Measurements from ENCODE around the gene MRPS15. TPM values are rescaled to one million over a fixed set of nuclear protein-coding genes. Genes with fewer than 3 reads are reported as not detected.
"Not testable (repeated sequence)": the region's sequence is repeated elsewhere in the genome, so short reads cannot be mapped to it uniquely, and the experiment has no call there.

MRPS15 gene
- total and polyA plus RNA-seq, 2 donors (not counting 3 experiments of a cell fraction or from before 2014, with no cell fraction given), result 47.1 to 105 TPM

GRCh38 chr1:36492491-36492890 lies 28.3 kb upstream of the MRPS15 start:
- no peak overlapping the region for H3K4me2 ChIP-seq (ENCODE audit: insufficient read depth, low read length)
- BruUV-seq (replicated peaks), result no TSS peak
- ChIA-PET POLR2A (no interaction called here), CTCF (no interaction called here)
- TF ChIP-seq POLR2A (IDR thresholded peaks at IDR 0.05; ENCODE audit: low read depth, low read length) (no peak), JUN (IDR thresholded peaks at IDR 0.05; ENCODE audit: borderline replicate concordance, insufficient read depth, insufficient read length, low read depth) (no peak), MYC (IDR thresholded peaks at IDR 0.05; ENCODE audit: low read depth, low read length) (no peak), EZH2 (IDR thresholded peaks at IDR 0.05; ENCODE audit: borderline replicate concordance, low read depth, low read length, severe bottlenecking) (no peak), GATA2 (IDR thresholded peaks at IDR 0.05; ENCODE audit: insufficient read depth, insufficient read length, low read depth, low read length) (no peak), FOS (IDR thresholded peaks at IDR 0.05; ENCODE audit: borderline replicate concordance, insufficient read depth, low read length) (no peak), POLR2AphosphoS5 (IDR thresholded peaks at IDR 0.05; ENCODE audit: insufficient read depth, low read depth, low read length) (no peak), CTCF (IDR thresholded peaks at IDR 0.05; ENCODE audit: extremely low read depth in 1 of 2, insufficient read depth in 1 of 2, low read depth in 1 of 2, low read length in 2 of 2) (no peak)
- TF ChIP-seq, protein P1, sequence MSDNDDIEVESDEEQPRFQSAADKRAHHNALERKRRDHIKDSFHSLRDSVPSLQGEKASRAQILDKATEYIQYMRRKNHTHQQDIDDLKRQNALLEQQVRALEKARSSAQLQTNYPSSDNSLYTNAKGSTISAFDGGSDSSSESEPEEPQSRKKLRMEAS (IDR thresholded peaks at IDR 0.05; ENCODE audit: insufficient read depth, insufficient read length), result no peak
- H3K9ac ChIP-seq (replicated peaks; ENCODE audit: extremely low read depth, insufficient read depth, low read length), result no peak overlapping the region
- DNase-seq (ENCODE audit: low read depth, low spot score), result no peak
- no peaks in the 10 kb centered on the region for H3K36me3 ChIP-seq (ENCODE audit: control insufficient read depth in 2 of 2, extremely low read depth in 1 of 2, insufficient read depth in 2 of 2, low read length in 2 of 2)
- intact Hi-C loops (cut with micrococcal nuclease), result no loop called here
- no peaks in the 10 kb centered on the region for H4K20me1 ChIP-seq (replicated peaks; ENCODE audit: control insufficient read depth, extremely low read depth, insufficient read depth, low read length)
- dilution Hi-C loops (cut with MboI; ENCODE audit: extremely low pct_ligation_motif_present, low sequenced_read_pairs), result no loop called here
- no peaks in the 10 kb centered on the region for H3K9me1 ChIP-seq (replicated peaks; ENCODE audit: control insufficient read depth, extremely low read depth, insufficient read depth, low read length)
- H3K27me3 ChIP-seq (ENCODE audit: control insufficient read depth in 2 of 2, insufficient read depth in 2 of 2, low read length in 2 of 2), result peaks cover 0 to 2% of the 10 kb centered on the region in 2 experiments
- FAIRE-seq, result no peak
- H3K79me2 ChIP-seq (ENCODE audit: control insufficient read depth, insufficient read depth, low read length), result no peaks in the 10 kb centered on the region
- H3K4me3 ChIP-seq (replicated peaks in 1 of 3; ENCODE audit: insufficient read depth in 1 of 3, low read depth in 1 of 3, low read length in 3 of 3), result no peak overlapping the region
- no peaks in the 10 kb centered on the region for H3K9me3 ChIP-seq (replicated peaks; ENCODE audit: control insufficient read depth, insufficient read depth, low read length)
- H2AFZ ChIP-seq (ENCODE audit: low read depth, low read length), result no peak overlapping the region
- no peak overlapping the region for H3K27ac ChIP-seq (ENCODE audit: insufficient read depth, low read depth, low read length)
- H3K4me1 ChIP-seq (ENCODE audit: control insufficient read depth, extremely low read depth, insufficient read depth, low read length), result no peaks in the 10 kb centered on the region

DNA sequence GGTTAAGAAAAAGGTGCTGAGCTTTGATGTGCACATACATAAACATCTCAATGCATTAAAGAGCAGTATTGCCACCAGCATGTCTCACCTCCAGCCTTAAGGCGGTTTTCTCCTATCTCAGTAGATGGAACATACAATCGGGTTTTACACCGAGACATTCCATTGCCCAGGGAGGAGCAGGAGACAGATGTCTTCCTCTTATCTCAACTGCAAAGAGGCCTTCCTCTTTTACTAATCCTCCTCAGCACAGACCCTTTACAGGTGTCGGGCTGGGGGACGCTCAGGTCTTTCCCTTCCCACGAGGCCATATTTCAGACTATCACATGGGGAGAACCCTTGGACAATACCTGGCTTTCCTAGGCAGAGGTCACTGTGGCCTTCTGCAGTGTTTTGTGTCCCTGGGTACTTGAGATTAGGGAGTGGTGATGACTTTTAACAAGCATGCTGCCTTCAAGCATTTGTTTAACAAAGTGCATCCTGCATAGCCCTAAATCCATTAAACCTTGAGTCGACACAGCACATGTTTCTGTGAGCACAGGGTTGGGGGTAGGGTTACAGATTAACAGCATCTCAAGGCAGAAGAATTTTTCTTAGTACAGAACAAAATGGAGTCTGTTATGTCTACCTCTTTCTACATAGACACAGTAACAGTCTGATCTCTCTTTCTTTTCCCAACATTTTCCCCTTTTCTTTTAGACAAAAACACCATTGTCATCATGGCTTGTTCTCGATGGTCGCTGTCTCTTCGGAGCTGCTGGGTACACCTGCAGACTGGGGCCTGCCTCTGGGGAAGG lies 25.3 kb upstream of the MRPS15 start:
- H3K27ac ChIP-seq (ENCODE audit: insufficient read depth, low read depth, low read length); POLR2A ChIA-PET: not testable (repeated sequence)

More for the DNA sequence above, 25.3 kb upstream of the MRPS15 start:
- H3K4me3 ChIP-seq (replicated peaks in 1 of 3; ENCODE audit: insufficient read depth in 1 of 3, low read depth in 1 of 3, low read length in 3 of 3); H2AFZ ChIP-seq (ENCODE audit: low read depth, low read length); H3K4me1 ChIP-seq (ENCODE audit: control insufficient read depth, extremely low read depth, insufficient read depth, low read length); H3K27me3 ChIP-seq (ENCODE audit: control insufficient read depth in 2 of 2, insufficient read depth in 2 of 2, low read length in 2 of 2); H3K4me2 ChIP-seq (ENCODE audit: insufficient read depth, low read length); BruUV-seq (replicated peaks); H3K9me1 ChIP-seq (replicated peaks; ENCODE audit: control insufficient read depth, extremely low read depth, insufficient read depth, low read length); intact Hi-C loops (cut with micrococcal nuclease); H3K79me2 ChIP-seq (ENCODE audit: control insufficient read depth, insufficient read depth, low read length); dilution Hi-C loops (cut with MboI; ENCODE audit: extremely low pct_ligation_motif_present, low sequenced_read_pairs); H3K9me3 ChIP-seq (replicated peaks; ENCODE audit: control insufficient read depth, insufficient read depth, low read length); H3K9ac ChIP-seq (replicated peaks; ENCODE audit: extremely low read depth, insufficient read depth, low read length); FAIRE-seq; CTCF ChIA-PET; DNase-seq (ENCODE audit: low read depth, low spot score); H4K20me1 ChIP-seq (replicated peaks; ENCODE audit: control insufficient read depth, extremely low read depth, insufficient read depth, low read length); H3K36me3 ChIP-seq (ENCODE audit: control insufficient read depth in 2 of 2, extremely low read depth in 1 of 2, insufficient read depth in 2 of 2, low read length in 2 of 2): not testable (repeated sequence)

Measured in endothelial cell of umbilical vein (primary cell).